RWPE1 (cell line): ENCODE measurements around the gene MLX.

Source experiments
- CTCF ChIA-PET: fragments of 350-600 bp; sonication (Branson Sonifier 250); formaldehyde crosslinking; extraction: SDS; loops from one replicate; lab custom pipeline; 2021; lab: Yijun Ruan, JAX
- POLR2A ChIA-PET: fragments of 400-600 bp; formaldehyde crosslinking; extraction: SDS; loops from one replicate; lab custom pipeline; 2020; ENCODE audit warnings: antibody characterized with exemption; ENCODE audit not compliant: low non-redundant PET; lab: Yijun Ruan, JAX
- DNase-seq: peaks from one replicate; pipeline ENCODE4 v3.0.0; 2012; ENCODE audit warnings: low spot score
- H3K27ac ChIP-seq: fragments of 450-650 bp; 2 replicates; pipeline ENCODE4 v1.5.1; 2017
- CTCF ChIP-seq: fragments of 450-650 bp; conservative IDR thresholded peaks from 2 replicates; pipeline ENCODE4 v1.5.1; 2017; ENCODE audit warnings: low read depth, mild to moderate bottlenecking

Gene MLX

GRCh38 chr17:42577140-42577531, 10.2 kb downstream of the MLX start:
- CTCF ChIA-PET: interaction anchor here (0.5 to 1.7 kb wide), 7 partner anchors 15 to 106 kb away, joined by 3 to 12 read pairs (median 4); partner anchors contain the start of gene TUBG2
- no peak for DNase-seq
- peak overlapping the region; percentile 92 for H3K27ac ChIP-seq
- TF ChIP-seq CTCF: no peak
- POLR2A ChIA-PET: interaction anchor here (1.0 kb wide), 1 partner anchor 107 kb away, joined by 3 read pairs; no protein-coding TSS in a partner anchor

GRCh38 chr17:42577532-42578281, 10.8 kb downstream of the MLX start, which contains the start of gene PSMC3IP:
Gene PSMC3IP (minus strand): TSS chr17:42577729. CDS start chr17:42577686, 43 bp downstream.
- CTCF ChIA-PET: interaction anchor here (0.5 to 1.8 kb wide), 22 partner anchors 9 to 225 kb away, joined by 3 to 37 read pairs (median 5); partner anchors contain the start of genes PLEKHH3, RAMP2 and TUBG2
- POLR2A ChIA-PET: interaction anchor here (0.6 to 1.5 kb wide), 5 partner anchors 27 to 420 kb away, joined by 3 to 8 read pairs (median 5); partner anchors contain the start of genes RETREG3, RPL27 and TUBG1
- peak within 1 kb of the TSS; percentile 92 for H3K27ac ChIP-seq
- peak; percentile 98 for DNase-seq
- no peak for TF ChIP-seq CTCF

DNA sequence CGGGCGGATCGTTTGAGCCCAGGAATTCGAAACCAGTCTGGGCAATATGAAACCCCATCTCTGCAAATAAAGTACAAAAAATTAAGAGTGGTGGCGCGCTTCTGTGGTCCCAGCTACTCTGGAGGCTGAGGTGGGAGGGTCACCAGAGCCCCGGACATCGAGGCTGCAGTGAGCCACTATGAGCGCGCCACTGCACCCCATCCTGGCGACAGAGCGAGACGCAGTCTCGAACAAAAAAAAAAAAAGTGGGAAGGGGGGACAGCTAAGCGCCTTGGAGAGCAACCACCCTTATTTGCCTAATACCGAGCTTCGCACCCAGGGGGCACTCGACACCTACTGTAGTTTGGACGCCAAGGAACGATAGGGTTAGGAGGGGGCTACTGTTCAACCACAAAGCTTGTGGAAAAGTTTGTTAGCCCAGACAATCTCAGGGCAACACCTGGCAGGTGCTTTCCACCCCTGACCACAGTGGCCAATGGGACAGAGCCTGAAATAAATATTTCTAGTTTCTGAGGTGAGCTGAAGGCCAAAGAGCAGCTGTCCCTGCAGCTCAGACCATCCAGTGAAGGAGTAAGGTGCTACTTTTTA, 11.5 kb downstream of the MLX start:
- H3K27ac ChIP-seq: peak overlapping the region; percentile 92
- DNase-seq: peak; percentile 83
- TF ChIP-seq CTCF: peak; percentile 81
- POLR2A ChIA-PET: interaction anchor here (0.6 to 1.5 kb wide), 6 partner anchors 26 to 420 kb away, joined by 3 to 8 read pairs (median 4); partner anchors contain the start of genes RETREG3, RPL27 and TUBG1
- CTCF ChIA-PET: interaction anchor here (0.6 to 1.8 kb wide), 27 partner anchors 8 to 740 kb away, joined by 3 to 37 read pairs (median 5); partner anchors contain the start of genes CNTD1, COA3, PLEKHH3 and RAMP2

- no peak for TF ChIP-seq CTCF
- no peak for DNase-seq
- peak overlapping the region; percentile 47 for H3K27ac ChIP-seq
- ChIA-PET CTCF (interaction anchor here (0.6 kb wide), 1 partner anchor 100 kb away, joined by 3 read pairs; no protein-coding TSS in a partner anchor), POLR2A (interaction anchor here (0.5 kb wide), 1 partner anchor 43 kb away, joined by 5 read pairs; no protein-coding TSS in a partner anchor)
Observed at GRCh38 chr17:42579794-42580551, 13.1 kb downstream of the MLX start.

DNA sequence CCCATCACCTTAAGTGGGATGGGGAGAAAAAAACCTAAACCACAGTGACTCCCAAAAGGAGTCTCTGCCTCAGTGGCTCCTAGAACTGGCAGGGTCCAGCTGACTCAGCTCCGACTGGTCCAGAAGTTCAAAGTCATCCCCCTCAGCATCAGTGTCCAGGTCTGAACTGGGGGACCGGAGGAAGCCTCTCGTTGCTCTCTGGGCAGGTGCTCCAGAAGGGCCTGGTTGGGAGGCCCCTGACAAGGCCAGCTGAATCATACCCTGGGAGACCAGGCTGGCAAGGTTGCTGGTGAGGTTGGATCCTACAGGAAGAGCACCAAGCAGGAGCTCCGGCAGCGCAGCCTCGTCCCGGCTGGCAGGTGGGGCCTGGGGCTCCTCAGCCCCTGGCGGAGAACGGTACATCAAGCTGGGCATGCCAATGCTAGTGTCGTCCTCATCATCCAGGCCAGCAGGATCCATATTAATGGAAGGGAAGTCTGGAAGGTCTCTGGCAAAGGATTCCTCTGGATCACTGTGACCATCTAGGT, 14.9 kb downstream of the MLX start:
- ChIA-PET CTCF (no interaction called here), POLR2A (no interaction called here)
- no peak for DNase-seq
- TF ChIP-seq CTCF: no peak
- H3K27ac ChIP-seq: peak overlapping the region; percentile 40
